ENCODE measurements around the gene NEK2. TPM values are rescaled to one million over a fixed set of nuclear protein-coding genes. Genes with fewer than 3 reads are reported as not detected.

The NEK2 gene
- total RNA-seq, 1 experiment from 2014 or later, result 45.7 TPM

DNA sequence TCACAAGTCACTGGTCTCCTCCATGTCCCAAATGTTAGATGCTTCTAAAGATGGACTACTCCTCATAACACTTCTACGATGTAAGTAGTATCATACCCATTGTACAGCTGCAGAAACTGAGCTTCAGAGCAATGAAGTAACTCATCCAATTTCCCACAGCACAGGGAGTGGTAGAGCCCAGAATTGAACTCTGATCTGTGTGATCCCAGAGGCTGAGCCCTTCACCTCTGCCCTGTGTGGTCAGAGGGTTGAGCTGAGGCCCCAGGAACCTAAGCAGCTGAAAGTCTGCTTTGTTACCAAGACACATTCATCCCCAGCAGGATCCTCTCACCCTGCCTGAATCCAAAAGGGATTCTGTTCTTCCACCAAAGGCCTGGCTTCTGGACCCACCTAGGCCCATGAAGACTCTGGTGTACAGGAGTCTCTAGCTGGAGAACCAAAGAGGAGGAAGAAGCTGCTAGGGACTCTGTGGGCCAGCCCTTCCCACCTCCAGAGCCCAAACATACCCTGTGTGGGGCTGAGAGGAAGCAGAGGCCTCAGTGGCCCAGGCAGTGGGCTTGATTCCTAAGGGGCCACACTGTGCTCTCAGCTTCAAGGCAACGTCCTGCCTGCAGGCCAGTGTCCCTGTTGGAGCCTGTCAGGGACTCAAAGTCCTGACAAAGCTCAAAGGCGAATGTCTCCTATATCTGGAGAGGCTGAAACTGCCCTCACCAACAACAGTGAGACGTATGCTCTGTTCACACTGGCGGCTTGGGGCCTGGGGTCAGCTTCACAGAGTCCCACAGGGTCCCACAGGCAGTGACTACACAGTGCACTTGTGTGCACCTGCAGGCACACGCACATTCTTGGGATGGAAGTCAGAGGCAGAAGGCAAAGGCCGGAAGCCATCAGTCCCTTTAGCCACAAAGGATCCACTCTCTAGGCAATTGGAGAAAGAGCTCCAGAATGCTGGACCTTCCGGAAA lies 56.1 kb downstream of the NEK2 start:
- Histone ChIP-seq H3K4me1 (ENCODE audit: insufficient read depth, low read length, poor library complexity, severe bottlenecking) (no peaks in the 10 kb centered on the region), H3K4me3 (ENCODE audit: low read depth, low read length, poor library complexity, severe bottlenecking) (no peak overlapping the region), H3K27ac (ENCODE audit: low read depth, low read length, poor library complexity, severe bottlenecking) (no peak overlapping the region), H3K27me3 (replicated peaks; ENCODE audit: insufficient read depth, low read depth, low read length, poor library complexity) (no peaks in the 10 kb centered on the region), H3K36me3 (ENCODE audit: insufficient read depth, low read length, poor library complexity, severe bottlenecking) (no peaks in the 10 kb centered on the region), H3K9me3 (ENCODE audit: low read depth, low read length, poor library complexity, severe bottlenecking) (no peaks in the 10 kb centered on the region)
- intact Hi-C loops (cut with micrococcal nuclease; ENCODE audit: unreplicated experiment), result no loop called here
- TF ChIP-seq EZH2 (IDR thresholded peaks at IDR 0.05; ENCODE audit: borderline replicate concordance, low read depth, low read length, poor library complexity, severe bottlenecking), result no peak
- TF ChIP-seq, protein P1, sequence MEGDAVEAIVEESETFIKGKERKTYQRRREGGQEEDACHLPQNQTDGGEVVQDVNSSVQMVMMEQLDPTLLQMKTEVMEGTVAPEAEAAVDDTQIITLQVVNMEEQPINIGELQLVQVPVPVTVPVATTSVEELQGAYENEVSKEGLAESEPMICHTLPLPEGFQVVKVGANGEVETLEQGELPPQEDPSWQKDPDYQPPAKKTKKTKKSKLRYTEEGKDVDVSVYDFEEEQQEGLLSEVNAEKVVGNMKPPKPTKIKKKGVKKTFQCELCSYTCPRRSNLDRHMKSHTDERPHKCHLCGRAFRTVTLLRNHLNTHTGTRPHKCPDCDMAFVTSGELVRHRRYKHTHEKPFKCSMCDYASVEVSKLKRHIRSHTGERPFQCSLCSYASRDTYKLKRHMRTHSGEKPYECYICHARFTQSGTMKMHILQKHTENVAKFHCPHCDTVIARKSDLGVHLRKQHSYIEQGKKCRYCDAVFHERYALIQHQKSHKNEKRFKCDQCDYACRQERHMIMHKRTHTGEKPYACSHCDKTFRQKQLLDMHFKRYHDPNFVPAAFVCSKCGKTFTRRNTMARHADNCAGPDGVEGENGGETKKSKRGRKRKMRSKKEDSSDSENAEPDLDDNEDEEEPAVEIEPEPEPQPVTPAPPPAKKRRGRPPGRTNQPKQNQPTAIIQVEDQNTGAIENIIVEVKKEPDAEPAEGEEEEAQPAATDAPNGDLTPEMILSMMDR (conservative IDR thresholded peaks at IDR 0.05; ENCODE audit: low read depth, low read length), result no peak
- CTCF ChIA-PET, result no interaction called here
- BruUV-seq (replicated peaks), result no TSS peak
- DNase-seq (ENCODE audit: low spot score), result no peak
- POLR2A ChIA-PET (ENCODE audit: low non-redundant PET), result no interaction called here

DNA sequence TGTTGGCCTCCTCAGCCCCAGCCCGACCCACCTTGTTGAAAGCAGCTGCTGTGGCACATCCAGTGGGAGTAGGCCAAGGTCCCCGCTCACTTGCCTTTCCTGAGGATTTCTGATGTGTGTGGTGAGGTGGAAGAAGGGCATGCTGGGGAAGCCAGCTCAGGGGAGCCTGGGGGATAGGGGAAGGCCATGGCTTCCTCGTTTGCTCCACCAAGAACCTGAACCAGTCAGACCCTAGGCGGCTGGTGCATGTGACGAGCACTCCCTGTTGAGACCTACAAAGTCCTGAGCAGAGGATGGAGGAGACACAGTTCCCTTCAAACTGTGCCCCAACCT lies 58.5 kb downstream of the NEK2 start:
- Histone ChIP-seq H3K27me3 (replicated peaks; ENCODE audit: insufficient read depth, low read depth, low read length, poor library complexity) (no peaks in the 10 kb centered on the region), H3K4me1 (ENCODE audit: insufficient read depth, low read length, poor library complexity, severe bottlenecking) (no peaks in the 10 kb centered on the region), H3K4me3 (ENCODE audit: low read depth, low read length, poor library complexity, severe bottlenecking) (no peak overlapping the region), H3K9me3 (ENCODE audit: low read depth, low read length, poor library complexity, severe bottlenecking) (no peaks in the 10 kb centered on the region), H3K27ac (ENCODE audit: low read depth, low read length, poor library complexity, severe bottlenecking) (no peak overlapping the region), H3K36me3 (ENCODE audit: insufficient read depth, low read length, poor library complexity, severe bottlenecking) (no peaks in the 10 kb centered on the region)
- CTCF ChIA-PET, result no interaction called here
- intact Hi-C loops (cut with micrococcal nuclease; ENCODE audit: unreplicated experiment), result no loop called here
- no peak for TF ChIP-seq EZH2 (IDR thresholded peaks at IDR 0.05; ENCODE audit: borderline replicate concordance, low read depth, low read length, poor library complexity, severe bottlenecking)
- TF ChIP-seq, protein P1 (conservative IDR thresholded peaks at IDR 0.05; ENCODE audit: low read depth, low read length), result no peak
- no peak for DNase-seq (ENCODE audit: low spot score)
- POLR2A ChIA-PET (ENCODE audit: low non-redundant PET), result no interaction called here
- BruUV-seq (replicated peaks), result no TSS peak

DNA sequence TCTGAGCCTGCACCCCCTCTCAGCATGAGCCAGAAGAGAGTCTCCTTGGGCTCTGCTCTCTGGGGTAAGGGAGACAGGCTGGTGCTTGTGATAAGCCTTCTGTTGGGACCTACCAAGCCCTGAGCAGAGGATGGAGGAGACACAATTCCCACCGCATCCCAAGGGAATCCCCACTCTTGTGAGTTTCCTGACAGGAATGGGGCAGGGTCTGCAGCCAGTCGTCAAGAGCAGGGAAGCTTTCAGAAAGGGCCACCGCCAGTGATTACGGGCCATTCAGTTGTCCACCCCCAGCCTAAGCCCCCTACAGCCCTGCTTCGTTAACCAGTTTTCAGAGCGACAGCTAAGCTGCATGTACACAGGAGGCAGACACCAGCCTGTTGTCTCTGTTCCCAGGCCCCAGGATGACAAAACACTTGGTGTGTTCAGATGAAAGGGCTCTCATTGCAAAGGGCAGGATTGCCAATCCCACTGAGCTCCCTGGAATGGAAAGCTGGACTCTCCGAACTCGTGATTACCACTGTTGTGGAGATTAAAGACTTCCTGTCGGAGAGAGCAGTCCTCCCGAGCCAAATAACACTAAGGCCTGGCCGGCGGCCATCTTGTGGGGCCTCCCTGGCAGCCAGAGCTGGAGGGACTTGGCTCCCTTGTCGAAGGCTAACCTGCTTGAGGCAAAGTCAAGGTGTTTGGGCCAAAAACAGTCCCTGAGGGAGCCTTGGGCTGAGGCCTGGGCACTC lies 59.0 kb downstream of the NEK2 start:
- H3K36me3 ChIP-seq (ENCODE audit: insufficient read depth, low read length, poor library complexity, severe bottlenecking), result no peaks in the 10 kb centered on the region
- no peak for TF ChIP-seq EZH2 (IDR thresholded peaks at IDR 0.05; ENCODE audit: borderline replicate concordance, low read depth, low read length, poor library complexity, severe bottlenecking)
- TF ChIP-seq, protein P1 (conservative IDR thresholded peaks at IDR 0.05; ENCODE audit: low read depth, low read length), result no peak
- no peak overlapping the region for H3K27ac ChIP-seq (ENCODE audit: low read depth, low read length, poor library complexity, severe bottlenecking)
- no peak for DNase-seq (ENCODE audit: low spot score)
- H3K4me3 ChIP-seq (ENCODE audit: low read depth, low read length, poor library complexity, severe bottlenecking), result no peak overlapping the region
- H3K27me3 ChIP-seq (replicated peaks; ENCODE audit: insufficient read depth, low read depth, low read length, poor library complexity), result no peaks in the 10 kb centered on the region
- no peaks in the 10 kb centered on the region for H3K9me3 ChIP-seq (ENCODE audit: low read depth, low read length, poor library complexity, severe bottlenecking)
- ChIA-PET CTCF (no interaction called here), POLR2A (ENCODE audit: low non-redundant PET) (no interaction called here)
- intact Hi-C loops (cut with micrococcal nuclease; ENCODE audit: unreplicated experiment), result no loop called here
- no peaks in the 10 kb centered on the region for H3K4me1 ChIP-seq (ENCODE audit: insufficient read depth, low read length, poor library complexity, severe bottlenecking)
- BruUV-seq (replicated peaks), result no TSS peak
